Subcutaneous adipose tissue (tissue), 4 donors: Measurements from ENCODE around the gene PALLD. TPM values are rescaled to one million over a fixed set of nuclear protein-coding genes. Genes with fewer than 3 reads are reported as not detected.

Source experiments
- total RNA-seq, 4 donors: library from RNA; depleted of rRNA; stranded (reverse); fragments of >200 nt; gene quantifications; one replicate each; pipeline ENCODE4 v1.1.0, GENCODE V29; 2016
- TF ChIP-seq, protein P1 (sequence below): fragments of 450-650 bp; IDR thresholded peaks from one replicate; pipeline ENCODE4 v1.5.1; 2016; ENCODE audit warnings: low read depth, mild to moderate bottlenecking, control low read depth, antibody characterized with exemption, moderate library complexity

Gene PALLD
- total RNA-seq, 4 donors from 2014 or later, result 94.1 to 118 (median 110) TPM

DNA sequence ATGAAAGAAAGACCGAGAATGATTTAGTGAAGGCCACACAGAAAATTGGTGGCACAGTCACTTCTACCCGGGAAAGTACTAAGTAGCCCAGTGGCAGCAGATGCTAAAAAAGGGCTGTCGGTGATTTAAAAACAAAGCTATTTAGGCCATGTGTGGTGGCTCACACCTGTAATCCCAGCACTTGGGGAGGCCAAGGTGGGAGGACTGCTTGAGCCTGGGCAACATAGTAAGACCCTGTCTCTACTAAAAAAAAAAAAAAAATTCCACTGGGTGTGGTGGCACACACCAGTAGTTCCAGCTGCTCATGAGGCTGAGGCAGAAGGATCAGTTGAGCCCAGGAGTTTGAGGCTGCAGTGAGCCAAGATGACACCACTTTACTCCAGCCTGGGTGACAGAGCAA lies 369.0 kb downstream of the PALLD start:
- TF ChIP-seq, protein P1, sequence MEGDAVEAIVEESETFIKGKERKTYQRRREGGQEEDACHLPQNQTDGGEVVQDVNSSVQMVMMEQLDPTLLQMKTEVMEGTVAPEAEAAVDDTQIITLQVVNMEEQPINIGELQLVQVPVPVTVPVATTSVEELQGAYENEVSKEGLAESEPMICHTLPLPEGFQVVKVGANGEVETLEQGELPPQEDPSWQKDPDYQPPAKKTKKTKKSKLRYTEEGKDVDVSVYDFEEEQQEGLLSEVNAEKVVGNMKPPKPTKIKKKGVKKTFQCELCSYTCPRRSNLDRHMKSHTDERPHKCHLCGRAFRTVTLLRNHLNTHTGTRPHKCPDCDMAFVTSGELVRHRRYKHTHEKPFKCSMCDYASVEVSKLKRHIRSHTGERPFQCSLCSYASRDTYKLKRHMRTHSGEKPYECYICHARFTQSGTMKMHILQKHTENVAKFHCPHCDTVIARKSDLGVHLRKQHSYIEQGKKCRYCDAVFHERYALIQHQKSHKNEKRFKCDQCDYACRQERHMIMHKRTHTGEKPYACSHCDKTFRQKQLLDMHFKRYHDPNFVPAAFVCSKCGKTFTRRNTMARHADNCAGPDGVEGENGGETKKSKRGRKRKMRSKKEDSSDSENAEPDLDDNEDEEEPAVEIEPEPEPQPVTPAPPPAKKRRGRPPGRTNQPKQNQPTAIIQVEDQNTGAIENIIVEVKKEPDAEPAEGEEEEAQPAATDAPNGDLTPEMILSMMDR, result no peak

DNA sequence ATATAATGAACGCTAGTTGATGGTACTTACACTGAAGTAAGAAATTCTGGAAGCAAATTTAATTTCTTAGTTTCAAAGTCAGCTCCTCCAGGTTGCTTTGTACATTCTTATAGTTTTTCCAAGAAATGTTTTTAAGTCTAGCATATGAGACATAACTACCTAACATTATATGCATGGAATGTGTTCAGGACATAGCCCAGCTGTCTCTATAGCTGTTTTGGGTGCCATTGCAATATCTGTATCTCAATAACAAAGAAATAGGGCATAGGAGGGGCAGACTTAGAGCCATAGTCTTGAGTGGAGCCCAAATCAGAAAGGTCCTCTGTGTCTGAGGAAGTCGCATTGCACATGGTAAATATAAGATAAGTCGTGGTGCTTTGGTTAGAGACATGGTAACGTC lies 369.8 kb downstream of the PALLD start:
- TF ChIP-seq, protein P1, result no peak

DNA sequence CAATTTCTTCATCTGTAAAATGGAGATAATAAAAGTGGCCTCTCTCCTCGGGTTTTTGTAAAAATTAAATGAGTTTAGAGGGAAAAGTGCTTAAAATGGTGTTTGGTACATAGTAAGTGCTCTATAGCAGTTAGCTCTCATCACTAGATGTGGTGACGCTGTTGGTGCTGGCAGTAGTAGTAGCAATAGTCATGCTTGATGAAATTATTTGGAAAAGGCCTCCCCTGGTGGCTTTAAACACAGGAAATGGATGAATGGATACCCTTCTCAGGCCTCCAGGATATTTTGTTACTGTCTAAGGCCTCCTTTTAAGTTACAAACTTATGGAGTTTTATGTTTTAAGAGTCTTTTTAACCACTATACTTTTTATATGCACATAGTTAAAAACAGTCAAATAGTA lies 370.3 kb downstream of the PALLD start:
- TF ChIP-seq, protein P1, result no peak

DNA sequence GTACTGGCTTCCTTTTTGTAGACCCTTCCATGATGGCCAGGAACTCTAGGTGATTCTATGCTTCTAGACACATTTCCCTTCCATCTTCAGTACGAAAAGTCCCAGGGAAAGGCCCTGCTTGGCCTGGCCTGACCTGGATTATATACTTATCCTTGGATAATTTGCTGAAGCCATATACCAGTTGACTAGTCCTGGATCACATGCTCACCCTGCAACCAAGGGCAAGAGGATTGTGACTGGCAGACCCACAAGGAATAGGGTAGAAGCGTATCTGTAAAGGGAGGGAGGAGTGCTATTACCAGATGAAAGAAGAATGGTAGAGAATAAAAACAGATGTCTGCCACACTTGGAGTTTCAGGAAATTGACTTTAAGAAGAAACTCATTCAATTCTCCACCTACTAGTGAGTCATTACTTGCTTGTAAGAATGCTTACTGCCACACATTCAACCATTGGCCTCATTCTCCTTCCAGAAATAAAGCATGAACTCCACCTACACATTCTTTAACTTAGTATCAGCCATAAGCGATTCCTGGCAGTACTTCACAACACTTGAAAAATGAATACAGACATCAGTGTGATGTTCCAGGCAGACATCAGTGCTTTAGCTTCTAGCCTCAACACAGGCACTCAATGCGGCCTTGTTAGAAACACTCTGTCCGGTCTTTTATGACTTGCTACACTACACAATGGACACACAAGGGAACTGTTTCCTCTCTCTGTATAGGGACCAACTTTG lies 371.4 kb downstream of the PALLD start:
- TF ChIP-seq, protein P1, result no peak

DNA sequence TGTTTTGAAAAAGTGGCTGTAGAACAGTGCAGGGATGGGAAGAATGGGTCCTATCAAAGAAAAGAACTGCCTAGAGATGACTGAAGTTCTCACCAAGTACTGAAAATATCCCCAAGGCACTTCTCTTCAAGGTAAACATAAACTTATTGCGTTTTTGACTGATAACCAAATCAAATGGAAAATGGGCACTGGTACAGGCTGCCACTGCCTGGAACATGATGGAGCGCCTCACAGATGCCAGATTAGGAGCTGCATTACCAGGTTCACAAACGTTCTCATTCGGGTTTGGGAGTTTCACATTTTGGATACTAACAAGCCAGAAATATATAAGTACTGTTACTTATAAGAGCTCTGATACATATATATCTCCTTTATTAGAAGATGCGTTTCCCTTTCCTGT lies 371.9 kb downstream of the PALLD start:
- TF ChIP-seq, protein P1, result no peak

DNA sequence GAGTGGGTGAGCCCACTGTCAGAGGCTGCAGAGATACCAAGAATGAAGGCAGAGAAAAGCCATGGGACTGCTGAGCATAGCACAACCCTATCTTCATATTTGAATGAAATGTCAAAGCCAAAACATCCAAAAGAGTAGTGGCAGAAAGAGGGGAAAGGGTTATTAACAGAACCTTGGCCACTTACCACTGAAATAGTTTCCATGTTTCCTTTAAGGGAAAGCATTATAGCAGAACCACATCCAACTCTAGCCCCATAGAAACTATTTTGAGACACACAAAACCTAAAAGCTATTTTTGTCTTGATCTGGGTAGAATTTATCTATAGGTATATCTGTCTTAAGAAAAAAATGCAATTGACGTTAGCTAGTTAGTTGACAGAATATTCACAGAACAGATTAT lies 373.2 kb downstream of the PALLD start:
- TF ChIP-seq, protein P1, result no peak

DNA sequence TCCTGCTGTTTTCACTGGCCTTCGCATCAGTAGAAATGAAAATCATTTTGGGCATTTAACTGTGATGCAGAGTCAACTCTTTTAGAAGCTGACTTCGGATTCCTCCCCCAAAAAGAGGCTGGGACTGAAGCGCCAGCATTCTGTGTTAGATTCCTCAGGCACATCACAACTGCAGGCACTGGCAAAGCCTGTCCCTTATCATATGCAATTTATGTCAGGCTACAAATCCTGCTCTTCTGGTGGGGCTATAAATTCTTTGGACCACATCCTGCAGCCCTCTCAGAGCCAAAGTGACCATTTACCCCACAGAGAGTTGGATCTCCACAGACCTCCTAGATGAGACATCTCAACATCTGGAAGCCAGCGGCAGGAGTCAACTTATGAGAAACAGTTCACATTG lies 374.8 kb downstream of the PALLD start:
- TF ChIP-seq, protein P1, result no peak
